Dedifferentiated amniotic fluid mesenchymal stem cell (primary cell): ENCODE results near the gene NFKB1.

Experiments
- DNase-seq: peaks from one replicate; pipeline ENCODE4 v3.0.0-alpha.2; 2016; ENCODE audit errors: extremely low spot score

The NFKB1 gene

DNA sequence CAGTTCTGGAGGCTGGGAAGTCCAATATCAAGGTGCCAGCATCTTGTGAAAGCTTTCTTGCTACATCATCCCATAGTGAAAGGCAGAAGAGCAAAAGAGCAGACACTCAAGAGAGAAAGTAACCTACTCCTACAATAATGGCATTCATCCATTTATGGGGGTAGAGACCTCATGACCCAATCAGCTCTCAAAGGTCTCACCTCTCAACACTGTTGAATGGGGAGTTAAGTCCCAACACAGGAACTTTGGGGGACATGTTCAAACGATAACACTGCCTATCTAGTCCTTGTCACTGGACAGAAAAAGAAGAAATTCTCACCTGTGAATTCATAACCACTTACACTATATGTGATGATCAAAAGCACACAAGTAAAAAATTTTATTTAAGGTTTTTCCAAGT lies 6.6 kb upstream of the NFKB1 start:
- no peak for DNase-seq

DNA sequence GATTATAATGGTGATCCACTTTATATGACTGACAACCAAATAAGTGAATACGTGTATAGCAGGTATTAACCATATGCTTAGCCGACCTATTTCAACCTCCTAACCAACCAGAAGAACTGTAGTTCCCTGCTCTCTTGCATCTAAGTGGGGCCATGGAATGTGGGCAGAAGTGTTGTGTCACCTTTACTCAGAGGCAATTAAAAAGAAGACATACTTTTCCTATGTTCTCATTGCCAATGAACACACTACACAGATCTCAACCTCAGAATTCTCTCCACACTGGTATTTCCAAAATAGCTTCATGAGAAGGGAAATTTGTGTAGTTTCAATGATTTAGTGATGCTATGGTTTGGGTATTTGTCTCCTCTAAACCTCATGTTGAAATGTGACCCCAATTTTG lies 3.2 kb upstream of the NFKB1 start:
- no peak for DNase-seq

DNA sequence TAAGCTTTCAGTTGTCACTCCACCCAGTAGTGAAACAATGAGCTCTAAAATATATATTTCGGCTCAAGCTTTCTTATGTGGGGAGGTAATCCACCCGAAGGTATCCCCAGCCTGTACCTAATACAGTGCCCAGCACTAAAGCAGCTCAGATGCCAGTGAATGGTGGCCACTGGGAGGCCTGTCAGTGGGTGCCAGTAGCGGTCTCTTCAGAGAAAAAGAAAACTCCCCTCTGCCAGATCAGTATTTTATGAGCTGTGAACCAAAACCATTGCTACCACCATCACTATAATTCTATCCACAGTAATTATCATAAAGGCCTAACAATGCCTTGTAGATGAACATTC lies 835 bp upstream of the NFKB1 start:
- no peak for DNase-seq

DNA sequence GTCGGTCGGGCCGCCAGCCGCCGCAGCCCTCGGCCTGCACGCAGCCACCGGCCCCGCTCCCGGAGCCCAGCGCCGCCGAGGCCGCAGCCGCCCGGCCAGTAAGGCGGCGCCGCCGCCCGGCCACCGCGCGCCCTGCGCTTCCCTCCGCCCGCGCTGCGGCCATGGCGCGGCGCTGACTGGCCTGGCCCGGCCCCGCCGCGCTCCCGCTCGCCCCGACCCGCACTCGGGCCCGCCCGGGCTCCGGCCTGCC lies 213 bp downstream of the NFKB1 start:
- no peak for DNase-seq

DNA sequence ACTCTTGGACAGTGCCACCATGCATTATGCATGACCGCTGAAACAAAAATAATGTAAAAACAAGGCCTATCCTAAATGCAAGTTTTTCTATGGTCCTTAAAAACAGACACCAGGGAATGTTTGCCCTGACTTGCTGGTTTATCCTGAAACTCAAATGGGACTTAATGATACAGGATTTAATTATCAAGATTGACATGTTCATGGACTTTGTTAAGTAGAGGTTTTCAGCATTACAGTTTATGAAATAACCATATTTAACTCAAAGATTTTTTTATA lies 1.3 kb downstream of the NFKB1 start:
- DNase-seq = no peak

DNA sequence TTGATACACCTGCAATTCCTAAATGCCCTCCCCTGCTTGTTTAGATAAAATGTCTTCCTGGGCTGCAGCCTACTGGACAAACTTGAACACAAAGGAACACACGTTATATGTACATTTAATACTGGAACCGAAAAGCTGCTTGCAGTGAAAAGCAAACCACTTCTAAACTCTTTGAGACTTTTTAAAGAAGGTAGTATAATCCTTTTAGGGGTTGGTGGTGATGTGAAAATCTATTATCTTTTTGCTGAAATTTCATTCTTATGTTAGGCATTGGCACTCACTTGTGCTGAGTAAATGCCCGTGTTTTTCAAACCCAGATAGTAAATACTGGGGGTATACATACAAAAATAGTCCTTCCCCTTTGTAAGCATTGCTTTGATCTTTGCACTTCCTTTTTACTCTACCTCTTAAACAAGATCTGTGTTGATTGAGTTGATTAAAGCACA lies 2.2 kb downstream of the NFKB1 start:
- DNase-seq = no peak

DNA sequence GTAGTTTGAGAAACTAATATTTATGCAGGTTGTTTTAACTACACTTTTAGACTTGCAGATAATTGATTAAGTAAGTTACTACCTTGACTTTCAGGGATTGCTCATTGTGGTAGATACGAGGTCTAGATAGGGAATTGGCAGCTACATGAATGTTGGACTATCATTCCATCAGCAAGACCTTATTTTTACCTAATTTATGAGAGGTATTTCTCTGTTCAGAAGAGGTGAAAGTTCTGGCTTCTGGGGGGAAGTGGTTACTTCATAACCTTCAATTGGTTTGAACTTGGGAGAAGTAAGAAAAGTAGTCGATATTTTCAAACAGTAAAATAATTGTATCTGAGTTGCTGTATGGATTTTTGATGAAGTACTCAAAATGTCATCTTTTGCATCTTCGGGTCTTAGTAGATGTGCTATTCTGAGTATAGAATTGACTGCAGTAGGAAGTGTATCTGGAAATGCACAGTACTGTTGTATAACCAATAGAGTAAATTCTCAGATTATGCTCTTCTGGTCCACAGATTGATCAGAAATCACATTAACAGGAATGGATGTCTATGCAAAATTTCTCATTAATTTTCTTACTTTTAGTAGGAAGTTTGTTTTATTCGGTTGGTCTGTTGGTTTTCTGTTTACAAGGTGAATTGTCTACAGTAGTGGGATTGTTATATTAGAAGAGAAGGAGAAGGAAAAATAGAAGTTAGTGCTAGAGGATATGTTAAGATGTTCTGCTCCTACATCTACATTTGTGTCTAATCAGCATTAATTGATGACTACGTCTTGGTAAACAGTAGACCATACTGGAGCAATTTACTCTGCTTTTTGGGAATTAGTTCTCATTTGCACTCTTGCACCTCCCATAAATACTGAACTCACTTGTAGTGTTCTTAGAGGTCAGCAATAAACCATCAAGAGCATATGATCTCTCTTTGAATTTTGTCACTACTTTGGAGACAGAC lies 3.0 kb downstream of the NFKB1 start:
- no peak for DNase-seq

DNA sequence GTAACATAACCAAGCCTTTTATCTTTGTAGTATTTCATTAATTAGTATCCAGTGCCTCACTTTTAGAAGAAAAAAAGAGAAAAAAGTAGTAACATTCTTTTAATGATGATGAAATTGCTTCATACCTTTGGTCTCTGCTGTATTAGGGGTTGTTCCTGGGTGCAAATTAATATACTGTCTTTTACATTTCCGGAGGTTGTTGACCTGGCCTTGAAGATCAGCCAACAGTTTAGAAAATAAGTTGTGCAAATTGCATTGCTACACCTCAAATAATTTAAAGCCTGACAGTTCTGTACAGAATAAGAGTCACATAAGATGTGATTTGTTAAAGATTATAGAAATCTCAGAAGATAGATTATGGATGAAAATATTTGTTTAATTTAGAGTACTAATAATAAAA lies 3.8 kb downstream of the NFKB1 start:
- DNase-seq = no peak

DNA sequence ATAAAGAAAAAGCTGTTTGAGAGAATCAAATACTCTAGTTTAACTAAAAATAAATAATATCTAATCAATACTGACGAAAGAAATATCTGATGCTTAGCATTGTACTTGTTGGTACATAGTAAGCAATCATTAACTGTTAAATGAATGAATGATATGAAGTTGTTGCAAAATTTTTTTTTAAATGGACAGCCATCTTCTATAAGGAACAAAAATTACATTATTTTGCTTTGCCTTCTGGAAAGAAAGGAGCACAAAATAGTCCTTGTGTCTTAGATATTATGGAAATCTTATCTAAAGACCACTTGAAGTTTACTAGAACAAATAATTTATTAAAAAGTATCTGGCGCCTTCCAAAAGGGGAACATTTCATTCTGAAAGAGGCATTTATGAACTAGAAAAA lies 4.5 kb downstream of the NFKB1 start:
- DNase-seq = no peak

DNA sequence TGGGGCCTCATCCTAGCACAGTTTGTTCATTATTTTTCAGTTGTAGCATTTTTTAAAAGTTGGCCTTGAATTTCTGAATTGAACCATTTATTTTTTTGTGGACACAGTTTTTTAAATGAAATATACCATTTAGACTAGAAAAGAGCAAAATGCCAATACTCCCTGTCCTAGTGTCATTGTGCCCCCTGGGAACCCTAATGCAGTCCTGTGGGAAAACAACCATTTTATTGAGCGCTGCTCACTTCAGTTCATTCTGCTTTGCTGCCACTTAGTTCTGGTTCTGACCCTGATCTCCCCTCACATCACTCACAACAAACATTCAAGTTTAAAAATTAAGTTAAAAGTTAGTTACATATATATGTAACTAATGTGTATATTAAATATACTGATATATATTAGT lies 5.4 kb downstream of the NFKB1 start:
- DNase-seq = no peak

DNA sequence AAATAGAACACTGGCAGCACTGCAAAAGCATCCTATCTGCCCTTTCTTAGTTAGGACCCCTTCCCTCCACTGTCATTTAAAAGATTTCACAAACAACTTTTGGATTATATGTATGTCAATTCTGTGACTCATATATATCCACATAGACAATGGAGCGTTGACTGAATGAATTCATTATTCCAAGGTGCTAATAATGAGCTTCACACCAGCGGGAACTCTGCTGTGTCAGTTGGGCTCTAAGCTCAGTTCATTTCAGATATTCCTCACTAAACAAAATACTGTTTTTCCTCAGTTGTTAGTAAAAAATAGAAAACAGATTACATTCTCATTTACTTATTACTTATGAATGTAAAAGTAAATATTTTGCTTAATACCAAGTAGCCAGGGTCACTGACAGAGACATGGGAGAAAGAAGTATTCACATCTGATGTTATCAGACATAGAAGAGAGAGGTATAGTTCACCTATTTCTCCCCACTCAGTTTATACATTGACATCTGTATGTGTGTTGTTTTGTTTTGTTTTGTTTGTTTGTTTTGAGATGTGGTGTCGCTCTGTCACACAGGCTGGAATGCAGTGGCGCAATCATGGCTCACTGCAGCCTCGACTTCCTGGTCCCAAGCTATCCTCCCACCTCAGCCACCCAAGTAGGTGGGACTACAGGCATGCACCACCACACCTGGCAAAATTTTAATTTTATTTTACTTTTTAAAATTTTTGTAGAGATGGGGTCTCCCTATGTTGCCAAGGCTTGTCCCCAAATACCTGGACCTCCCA lies 10.9 kb downstream of the NFKB1 start:
- DNase-seq = no peak

DNA sequence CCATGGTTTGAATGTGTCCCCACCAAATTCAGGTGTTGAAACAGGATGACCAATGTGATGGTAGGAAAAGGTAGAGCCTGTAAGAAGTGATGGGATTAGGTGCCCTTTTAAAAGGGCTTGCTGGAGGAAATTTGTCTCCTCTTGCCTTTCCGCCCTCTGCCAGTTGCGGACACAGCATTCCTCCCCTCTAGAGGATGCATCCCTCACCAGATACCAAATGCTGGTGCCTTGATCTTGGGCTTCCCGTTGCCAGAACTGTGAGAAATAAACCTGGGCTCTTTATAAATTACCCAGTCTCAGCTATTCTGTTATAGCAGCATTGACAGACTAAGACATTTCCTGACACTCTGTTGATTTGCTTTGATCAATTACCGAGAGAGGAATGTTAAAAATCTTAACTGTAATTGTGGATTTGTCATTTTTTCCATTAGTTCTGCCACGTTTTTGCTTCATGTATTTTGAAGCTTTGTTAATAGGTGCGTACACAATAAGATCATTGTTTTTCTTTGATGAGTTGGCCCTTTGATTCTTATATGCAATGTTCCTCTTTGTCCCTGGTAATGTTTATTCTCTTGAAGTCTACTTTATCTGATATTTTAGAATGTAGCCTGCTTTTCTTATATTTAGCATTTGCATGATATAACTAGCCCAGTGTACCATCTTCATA lies 13.3 kb downstream of the NFKB1 start:
- DNase-seq = no peak

DNA sequence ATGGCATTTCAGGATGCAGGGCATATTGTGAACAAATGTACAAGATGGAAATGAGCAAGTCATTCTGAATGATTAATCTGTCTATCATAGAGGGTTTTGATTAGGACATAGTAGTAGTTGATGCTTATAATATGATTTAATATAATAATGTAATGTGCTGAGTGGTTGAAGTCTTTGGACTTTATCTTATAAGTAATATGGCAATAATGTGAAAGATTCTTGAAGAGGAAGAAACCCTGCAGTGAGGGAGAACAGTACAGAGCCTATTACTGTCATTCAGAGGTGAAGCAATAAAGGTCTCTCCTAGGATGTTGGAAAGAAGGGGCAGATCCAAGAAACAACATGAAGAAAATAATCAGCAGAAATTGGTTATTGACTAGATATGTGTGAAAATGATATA lies 16.6 kb downstream of the NFKB1 start:
- no peak for DNase-seq

DNA sequence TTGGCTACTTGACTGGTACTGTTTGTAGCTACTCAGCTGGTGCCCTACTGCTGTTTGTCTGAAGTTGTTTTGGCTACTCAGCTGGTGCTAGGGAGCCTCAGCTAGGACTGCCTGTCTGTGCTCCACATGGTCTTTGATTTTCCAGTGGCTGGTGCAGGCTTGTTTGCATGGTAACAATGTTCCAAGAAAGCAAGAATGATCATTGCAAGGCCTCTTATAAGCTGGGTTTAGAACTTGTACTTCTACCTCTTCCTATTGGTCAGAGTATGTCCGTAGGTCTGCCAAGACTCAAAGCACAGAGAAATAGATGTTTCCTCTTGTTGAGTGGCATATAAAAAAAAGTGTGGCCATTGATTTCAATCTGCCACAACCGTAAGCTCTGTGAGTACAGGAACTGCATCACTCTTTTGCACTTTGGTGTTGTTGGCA lies 17.6 kb downstream of the NFKB1 start:
- DNase-seq = no peak

DNA sequence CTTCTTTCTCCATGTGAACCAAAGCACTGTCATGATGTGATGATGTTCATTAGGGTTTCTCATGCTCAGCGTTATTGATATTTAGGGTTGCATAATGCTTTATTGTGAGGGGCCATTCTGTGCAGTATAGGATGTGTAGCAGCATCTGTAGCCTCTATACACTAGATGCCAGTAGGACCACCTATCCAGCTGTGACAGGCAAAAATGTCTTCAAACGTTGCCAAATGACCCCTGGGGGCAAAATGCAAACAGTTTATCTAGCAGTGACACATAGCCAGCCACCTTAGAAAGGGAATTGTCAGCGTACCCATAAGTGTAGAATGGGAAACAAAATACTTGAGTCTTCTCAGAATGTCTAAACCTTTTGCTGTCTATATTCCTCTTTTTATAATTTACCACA lies 18.8 kb downstream of the NFKB1 start:
- DNase-seq = no peak

DNA sequence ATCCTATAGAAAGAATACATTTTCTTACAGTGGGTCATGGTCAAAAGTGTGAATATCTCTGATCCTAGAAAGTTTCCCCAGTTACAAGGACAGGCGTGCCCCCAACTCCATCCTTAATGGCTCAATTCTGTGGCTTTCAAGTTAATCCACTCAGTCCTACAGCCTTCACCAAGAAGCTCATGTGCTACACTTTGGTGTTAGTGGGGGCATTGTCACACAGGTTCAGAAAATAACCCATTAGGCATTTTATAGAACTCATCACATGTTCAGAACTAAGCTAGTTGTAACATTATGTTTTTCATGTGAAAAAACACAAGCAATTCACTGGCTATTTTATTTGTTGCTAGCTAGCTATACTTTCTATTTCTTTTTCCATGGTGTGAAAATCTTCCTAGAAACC lies 20.4 kb downstream of the NFKB1 start:
- DNase-seq = no peak

DNA sequence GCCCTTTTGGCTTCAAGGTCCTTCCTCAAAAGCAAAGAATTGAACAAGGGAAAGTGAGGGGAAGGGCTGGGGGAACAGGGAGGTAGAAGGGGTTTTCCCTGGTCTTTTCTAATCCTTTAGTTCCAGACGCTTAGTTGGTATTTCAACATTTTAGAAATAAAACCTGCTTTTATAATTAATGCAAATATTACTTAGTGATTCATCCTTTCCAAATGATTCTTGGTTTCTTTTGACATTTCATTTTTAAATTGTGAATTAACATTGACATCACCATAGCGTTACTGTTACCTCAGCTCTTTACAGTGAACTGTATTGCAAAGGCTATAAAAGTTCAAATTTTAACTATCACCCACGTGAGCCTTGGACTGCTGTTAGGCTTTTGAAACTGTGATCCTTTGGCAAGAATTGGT lies 20.9 kb downstream of the NFKB1 start:
- DNase-seq = no peak

DNA sequence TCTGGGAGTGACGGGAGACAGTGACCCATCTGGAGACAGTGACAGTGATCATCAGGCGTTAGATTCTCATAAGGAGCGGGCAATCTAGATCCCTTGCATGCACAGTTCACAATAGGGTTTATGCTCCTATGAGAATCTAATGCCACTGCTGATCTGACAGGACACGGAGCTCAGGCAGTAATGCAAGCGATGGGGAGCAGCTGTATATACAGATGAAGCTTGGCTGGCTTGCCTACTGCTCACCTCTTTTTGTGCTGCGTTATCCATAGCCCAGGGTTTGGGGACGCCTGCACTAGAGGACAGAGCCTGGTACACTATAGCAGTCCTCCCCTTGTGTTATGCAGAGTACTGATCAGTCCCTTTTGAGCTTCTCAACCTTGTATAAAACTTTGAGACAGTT lies 23.5 kb downstream of the NFKB1 start:
- no peak for DNase-seq

DNA sequence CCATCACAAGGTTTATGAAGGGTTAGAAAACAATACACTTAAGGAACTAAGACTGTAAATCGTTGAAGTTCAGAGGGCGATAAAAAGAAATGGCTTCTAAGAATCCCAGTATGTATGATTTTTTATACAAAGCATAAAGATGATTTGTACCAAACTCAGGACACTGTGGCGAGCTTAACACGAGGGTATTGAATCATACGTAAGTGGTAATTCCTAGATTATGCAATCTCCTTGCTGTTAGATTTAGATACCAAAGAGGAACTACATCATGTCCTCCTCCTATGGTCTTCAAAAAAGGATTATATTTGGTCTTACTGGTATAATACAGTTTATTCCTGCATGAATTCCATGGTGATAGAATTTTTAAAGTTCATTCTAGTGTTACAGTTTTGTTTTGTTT lies 23.9 kb downstream of the NFKB1 start:
- no peak for DNase-seq

DNA sequence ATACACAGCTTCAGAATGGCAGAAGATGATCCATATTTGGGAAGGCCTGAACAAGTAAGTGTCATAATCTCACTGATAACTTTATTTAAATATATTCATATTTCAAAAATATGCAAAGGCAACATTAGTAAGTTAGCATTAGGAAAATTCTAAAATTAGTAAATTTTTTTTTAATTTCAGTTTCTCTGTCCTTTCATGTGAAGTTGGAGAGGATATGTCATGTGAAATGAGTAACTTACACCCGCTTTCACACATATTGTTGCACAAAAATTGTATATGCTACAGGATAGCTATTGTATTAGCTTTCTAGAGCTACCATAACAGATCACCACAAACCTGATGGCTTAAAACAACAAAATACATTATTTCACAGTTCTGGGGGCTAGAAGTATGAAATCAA lies 24.3 kb downstream of the NFKB1 start:
- DNase-seq = no peak

DNA sequence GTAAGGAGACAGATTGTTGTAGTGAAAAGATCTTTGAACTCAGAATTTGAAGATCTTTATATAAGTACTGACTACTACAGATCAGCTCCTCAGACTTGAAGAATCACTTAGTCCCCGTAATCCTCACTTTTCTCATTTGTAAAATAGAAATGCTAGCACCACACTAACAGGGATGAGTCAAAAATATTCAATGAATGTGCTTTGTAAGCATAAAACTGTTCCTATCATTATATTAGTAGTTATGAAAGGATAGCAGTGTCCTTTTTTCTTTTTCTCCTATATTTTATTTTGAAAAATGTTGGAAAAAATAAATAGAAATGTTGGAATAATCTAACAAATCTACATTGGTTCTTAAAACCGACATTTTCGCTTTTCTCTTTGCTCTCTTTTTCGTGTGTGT lies 25.4 kb downstream of the NFKB1 start:
- no peak for DNase-seq

DNA sequence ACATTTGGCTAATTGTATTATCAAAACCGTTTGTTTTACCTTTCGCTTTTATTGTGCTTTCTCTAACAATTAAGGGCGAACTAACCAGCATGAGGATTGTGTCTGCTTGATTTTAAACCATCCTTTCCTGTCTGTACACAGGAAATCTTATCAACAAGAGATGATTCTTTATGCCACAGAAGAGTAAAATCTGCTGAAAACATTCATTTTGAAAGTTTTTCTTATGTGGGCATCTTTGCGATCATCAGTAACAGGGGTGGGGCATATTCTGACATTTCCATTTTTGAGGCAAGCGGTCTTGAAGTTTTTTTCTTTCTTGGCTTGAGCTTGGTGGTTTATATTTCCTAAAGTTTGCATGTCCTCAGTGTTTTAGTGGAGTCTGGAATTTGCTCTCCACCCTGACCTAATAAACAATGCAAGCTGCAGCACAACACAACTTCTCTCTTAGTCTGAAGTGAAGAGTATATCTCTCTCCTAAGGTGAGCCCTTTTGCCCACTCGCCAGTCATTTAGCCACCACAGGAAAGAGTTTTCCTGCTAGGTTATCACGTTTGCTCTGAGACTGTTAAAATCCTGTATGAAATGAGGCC lies 26.6 kb downstream of the NFKB1 start:
- DNase-seq = no peak

DNA sequence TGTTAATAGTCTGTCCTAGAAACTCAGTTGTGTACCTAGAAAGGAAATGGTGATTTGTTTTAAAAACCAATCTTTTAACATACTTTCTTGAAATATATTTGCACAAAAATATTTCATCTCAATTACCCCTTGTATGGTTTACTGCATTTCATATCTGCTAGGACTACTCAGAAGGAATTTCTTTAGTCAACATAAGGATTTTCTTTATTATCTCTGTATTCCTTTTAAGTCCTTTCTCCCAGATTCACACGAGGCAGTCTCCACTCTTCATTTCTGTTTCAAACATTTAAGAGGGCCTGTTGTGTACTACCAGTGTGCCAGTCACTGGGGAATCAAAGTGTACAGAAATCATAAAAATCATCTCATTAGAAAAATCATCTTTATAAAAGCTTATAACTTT lies 28.8 kb downstream of the NFKB1 start:
- no peak for DNase-seq
